Urothelium cell line (cell line): ENCODE measurements around the gene DHODH.

Experiments
- DNase-seq: peaks from one replicate; pipeline ENCODE4 v3.0.0; 2011; ENCODE audit warnings: low spot score, mixed read lengths
- FAIRE-seq: peaks from 2 replicates; lab custom pipeline; 2011; peaks lifted over from hg19 to GRCh38; lab: Jason Lieb, UNC

Gene DHODH

DNA sequence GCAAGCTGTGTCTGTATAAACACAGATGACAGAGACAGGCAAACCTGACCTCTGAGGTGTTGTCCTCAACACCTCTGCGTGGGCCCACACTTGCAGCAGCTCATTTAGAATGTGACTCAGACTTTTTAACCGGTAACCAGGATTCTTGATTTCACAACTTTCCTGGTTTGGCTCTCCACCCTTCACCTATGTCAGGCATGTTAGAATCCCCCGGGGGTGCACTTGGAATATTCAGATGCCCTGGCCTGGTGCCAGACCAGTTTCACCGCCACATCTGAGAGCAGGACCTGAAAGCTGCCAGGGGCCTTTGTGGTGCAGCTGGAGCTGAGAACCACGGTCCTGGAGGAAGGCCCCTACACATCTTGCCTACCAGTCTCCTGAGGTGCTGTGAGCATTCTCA, 4.8 kb downstream of the DHODH start:
- DNase-seq (no peak), FAIRE-seq (no peak)

DNA sequence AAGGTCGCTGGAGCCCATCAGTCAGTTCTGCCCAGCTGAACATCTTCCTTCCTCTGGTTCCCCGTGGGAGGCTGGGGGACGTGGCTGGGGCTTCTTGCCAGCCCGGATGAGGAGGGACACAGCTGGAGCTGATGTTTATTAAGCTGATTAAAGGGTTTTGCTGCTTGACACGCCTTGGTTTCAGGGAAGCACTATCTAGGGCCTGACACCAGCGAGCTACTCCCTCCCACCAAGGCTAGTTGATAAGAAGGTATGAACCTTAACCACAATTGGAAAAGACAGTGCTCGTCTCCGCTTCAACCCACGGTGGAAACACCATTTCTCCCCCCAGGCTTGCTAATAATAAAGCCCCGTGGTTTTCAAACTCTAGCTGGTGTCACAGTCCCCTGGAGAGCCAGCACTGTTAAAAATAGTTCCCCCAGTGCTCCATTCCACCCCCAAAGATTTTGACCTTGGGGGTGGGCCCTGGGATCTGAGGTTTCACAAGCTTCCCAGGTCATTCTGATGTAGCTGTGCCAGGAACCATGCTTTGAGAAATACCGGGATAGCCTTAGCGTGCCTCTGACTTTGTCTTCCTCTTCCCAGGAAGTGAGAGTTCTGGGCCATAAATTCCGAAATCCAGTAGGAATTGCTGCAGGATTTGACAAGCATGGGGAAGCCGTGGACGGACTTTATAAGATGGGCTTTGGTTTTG, 5.5 kb downstream of the DHODH start:
- FAIRE-seq (no peak), DNase-seq (no peak)

DNA sequence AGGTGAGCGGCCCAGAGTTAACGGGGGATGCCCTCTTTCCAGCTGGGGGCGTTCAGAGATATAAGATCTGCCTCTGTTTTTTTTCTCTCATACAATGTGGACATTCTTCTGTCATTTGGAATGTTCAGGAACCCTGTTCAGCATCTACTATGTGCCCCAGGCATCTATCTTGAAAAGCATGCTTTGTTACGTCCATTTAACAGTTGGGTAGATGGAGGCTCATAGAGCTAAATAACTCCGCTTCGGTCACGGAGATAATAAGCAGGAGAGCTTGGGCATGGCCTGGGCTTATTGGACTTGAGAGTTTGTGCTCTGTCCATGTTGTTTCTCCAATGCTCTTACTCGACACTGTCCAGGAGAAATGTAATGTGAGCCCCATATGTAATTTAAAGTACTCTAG, 6.1 kb downstream of the DHODH start:
- FAIRE-seq (no peak), DNase-seq (no peak)

DNA sequence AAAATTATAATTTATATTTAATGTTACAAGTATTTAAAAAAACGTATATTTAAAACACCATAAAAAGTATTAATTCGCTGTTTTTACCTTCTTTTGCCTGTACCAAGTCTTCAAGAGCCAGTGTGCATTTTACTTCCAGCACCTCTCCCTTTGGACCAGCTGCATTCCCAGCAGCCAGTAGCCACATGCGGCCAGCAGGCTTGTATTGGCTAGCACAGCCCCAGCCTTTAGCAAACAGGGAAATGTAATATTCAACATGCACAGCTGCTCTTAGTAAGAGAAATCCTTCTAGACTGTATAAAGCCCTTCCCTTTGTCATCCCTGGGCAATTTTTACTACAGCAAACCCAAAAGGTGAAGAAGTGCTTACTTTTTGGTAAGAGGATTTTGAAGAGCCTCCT, 6.6 kb downstream of the DHODH start:
- FAIRE-seq, result no peak

DNA sequence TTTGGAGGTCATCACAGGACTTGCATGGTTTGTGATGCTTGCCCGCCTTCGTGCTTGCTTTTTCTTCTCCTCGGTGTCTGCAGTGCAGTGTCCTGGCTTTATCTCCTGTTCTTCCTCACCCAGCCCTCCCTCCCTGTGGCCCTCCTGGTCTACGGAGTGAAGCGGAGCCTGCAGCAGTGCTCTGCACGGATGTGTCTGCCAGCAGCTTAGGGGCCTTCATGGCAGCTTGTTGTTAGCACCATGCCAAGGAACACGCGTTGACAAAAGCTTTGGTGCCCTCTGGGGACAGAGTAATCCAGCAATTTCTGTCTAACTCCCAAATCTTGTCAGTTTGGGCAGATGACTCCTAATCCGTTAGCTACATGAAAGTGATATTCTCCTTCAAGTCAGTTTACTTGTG, 9.9 kb downstream of the DHODH start:
- no peak for DNase-seq
- FAIRE-seq, result no peak

More for the DNA sequence above, 6.6 kb downstream of the DHODH start:
- no peak for DNase-seq

DNA sequence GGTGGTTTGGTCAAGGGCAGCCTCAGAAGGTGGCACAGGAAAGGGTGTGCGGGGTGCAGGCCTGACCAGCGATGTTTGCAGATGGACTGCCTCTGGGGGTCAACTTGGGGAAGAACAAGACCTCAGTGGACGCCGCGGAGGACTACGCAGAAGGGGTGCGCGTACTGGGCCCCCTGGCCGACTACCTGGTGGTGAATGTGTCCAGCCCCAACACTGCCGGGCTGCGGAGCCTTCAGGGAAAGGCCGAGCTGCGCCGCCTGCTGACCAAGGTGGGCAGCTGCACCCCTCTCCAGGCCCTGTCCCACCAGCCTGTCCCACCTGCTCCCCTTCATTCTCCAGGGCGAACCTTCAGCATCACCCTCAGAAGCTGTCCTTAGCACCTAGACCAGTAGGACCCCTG, 12.5 kb downstream of the DHODH start:
- FAIRE-seq (no peak), DNase-seq (no peak)

DNA sequence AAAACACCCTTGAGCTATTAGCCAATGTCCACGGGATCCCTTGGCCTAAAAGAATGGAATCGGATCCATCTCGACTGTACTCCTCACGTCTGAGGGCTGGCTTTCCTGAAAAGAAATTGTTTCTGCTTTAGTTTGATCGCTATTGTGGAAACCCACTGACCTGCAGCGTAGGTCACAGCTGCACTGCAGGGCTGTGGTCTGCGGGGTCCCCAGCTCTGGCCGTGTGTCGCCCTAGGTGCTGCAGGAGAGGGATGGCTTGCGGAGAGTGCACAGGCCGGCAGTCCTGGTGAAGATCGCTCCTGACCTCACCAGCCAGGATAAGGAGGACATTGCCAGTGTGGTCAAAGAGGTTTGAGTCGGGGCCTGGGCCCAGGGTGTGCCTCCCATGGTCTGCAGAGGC, 13.6 kb downstream of the DHODH start:
- FAIRE-seq (no peak), DNase-seq (no peak)

DNA sequence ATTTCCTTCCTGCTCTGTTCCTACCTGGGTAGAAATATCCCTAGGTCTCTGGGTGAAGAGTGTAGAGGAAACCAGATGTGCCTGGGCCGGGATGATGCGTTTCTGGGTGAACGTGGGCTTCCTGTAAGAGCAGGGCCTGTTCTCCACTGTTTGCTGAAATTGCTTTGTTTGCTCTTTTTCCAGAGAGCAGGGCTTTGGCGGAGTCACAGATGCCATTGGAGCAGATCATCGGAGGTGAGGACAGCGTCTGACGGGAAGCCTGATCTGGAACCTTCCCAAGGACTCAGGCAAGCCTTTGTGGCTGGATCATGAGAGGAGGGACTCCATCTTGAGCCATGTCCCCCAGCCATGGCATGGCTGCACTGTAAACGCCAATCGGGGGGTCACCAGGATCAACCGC, 15.4 kb downstream of the DHODH start:
- no peak for DNase-seq
- no peak for FAIRE-seq

DNA sequence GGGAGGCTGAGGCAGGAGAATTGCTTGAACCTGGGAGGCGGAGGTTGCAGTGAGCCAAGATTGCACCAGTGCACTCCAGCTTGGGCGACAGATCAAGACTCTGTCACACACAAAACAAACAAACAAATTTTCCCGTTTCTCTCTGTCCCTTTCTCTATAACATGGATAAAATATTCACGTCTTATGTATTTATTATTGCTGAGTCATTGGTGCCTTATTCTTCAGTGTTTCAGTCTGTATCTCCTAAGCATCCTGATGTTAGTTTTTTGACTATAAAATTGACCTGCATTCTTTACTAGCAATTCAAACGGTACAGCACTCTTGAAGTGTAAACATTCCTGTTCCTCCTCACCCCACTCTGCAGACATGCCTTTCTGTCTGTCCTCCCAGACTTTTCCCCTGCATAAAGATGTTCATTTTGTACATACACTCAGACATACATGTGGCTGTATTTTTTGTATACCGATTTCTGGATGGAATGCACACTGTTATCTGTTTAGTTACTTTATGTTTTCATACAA, 16.4 kb downstream of the DHODH start:
- no peak for FAIRE-seq
- no peak for DNase-seq

DNA sequence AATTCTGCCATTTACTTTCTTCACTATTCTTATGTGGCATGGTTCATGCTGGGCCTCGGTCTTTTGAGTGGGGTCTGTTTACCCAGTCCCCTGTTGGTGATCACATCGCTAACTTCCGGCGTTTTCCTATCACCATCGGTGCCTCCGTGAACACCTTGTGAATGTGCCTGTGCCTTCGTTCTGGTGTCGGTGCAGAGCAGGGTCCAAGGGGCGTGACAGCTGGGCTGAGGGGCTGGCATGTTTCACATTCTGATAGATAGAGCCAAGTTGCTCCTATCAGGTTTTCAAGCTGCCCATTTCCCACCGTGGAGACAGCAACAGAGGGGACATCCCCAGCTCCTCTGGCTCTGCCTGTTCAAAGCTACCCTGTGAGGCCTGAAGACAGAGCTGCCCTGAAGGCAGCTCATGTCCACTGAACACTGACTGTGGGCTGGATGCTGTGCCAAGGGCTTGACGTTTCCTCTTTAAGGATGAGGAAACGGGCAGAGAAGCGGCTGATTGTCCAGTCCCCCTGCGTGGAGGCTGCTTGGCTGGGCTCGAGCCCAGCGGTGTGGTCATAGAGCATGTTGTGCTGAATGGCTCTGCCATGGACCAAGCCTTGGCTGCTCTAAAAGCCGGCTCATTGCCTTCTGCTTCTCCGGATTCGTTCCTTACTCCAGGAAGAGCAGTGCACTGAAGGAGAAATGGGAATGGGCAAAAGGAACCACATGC, 17.0 kb downstream of the DHODH start:
- no peak for DNase-seq
- no peak for FAIRE-seq

DNA sequence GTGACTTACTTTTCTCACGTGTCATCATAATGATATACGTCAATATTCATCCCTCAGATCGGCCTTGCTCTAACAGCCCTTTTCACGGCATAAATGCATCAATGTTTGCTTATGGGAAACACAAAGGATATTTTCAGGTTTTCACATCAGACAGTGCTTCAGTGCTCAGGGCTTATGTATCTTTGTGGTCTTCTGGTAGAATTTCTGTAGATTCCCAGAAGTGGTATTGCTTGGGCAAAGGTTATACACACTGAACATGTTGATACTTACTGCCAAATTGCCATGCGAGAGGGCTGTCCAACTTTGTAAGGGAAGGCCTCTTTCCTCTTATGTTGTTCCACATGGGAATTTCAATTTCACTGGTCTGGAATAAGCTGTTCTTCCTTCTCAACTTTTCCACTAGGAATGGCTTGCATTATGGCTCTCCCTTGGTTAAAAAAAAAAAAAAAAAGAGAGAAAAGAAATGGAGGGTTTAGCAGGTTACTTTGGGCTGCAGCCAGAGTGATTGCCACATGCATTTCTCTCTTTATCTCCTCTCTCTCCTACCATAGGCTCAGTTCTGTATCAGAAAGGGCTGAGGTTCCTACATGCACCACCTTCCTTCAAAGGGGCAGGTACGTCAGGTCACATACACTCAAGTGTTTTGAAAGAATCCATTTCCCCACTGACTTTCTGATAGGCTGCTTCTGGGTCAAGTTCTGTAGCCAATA, 19.3 kb downstream of the DHODH start:
- FAIRE-seq (no peak), DNase-seq (no peak)

DNA sequence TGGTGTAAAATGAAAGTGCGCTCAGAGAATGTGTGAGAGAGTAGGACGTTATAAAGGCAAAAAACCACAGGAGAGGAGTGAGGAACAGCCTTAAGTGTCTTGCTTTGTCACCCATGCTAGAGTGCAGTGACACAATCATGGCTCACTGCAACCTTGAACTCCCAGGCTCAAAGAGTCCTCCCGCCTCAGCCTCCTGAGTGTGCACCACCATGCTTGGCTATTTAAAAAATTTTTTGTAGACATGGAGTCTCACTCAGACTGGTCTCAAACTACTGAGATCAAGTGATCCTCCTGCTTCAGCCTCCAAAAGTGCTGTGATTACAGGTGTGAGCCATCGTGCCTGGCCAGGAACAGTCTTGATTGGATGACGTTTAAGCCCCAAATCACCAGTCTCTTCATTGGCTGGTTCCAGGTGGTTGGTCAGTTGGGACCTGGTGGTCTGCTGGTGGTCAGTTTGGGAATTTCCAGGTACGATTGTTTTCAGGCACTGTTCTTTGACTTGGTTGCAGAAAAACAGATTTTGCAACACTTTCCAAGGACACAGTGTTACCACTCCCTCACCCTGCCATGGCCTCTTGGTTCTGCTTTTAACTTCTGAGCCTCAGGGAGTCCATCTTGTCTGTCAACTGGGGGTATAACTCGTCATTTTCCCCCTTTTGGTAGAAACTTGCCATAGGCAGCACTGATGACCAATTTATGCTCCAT, 21.2 kb downstream of the DHODH start:
- DNase-seq, result no peak

DNA sequence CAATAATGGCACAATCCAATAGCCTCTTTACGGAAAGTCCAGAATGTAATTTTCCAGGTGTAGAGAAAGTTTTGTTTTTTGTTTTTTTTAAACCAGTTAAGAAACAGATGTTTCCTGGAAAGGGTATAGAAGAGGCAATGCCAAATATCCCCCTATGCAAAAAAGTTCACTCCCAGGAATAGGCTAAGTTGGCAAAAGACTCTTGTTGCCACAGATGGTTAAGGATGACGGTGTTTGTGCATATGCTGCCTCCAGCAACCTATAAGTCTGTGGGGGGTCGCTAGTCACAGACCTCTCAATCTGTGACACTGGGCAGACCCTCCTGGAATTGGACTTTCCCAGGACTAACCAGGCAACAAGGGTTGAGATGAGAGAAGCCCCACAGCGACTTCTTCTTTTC, 24.9 kb downstream of the DHODH start:
- FAIRE-seq, result no peak
- DNase-seq, result no peak

More for the DNA sequence above, 21.2 kb downstream of the DHODH start:
- FAIRE-seq, result no peak

DNA sequence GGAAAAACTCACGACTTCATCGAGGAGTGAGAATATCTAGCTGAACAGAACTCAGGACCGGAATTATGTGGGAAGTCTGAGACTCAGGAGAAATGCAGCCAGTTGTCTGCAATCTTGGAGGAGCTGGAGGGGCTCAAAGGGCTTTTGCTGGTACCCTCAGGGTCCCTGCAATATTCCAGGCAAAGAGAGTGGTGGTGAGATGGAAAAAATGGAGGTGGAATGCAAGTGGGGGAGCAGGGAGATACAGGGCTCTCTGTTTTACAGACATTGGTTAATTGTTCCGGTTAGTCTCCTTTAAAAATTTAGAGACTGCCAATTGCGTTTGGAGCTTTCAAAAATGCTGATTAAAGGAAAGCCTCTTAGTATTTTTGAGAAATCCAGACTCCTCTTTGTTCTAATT, 27.6 kb downstream of the DHODH start:
- DNase-seq (no peak), FAIRE-seq (no peak)

DNA sequence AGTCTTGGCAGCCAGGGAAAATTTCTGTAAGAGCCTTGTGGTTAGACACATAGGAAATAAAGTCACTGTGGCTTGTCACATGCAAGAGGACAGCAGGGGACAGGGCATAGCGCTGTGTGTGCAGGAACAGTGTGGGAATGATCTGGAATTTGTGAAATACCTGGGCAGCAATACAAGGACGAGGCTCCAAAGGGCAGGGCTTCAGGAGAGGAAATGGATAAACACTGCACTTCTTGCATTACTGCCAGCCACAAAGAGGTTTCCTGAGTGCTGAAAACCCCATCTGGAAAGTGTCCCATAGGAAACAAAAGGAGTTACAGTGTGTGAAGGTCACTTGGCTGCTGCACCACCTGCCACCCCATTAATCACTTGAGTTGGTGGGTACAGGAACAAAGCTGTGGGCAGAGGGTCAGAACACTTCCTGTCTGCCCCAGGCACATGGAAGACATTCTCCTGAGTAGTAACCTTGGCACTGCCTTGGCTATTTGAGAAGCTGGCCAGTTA, 33.7 kb downstream of the DHODH start:
- no peak for FAIRE-seq
- DNase-seq, result no peak

DNA sequence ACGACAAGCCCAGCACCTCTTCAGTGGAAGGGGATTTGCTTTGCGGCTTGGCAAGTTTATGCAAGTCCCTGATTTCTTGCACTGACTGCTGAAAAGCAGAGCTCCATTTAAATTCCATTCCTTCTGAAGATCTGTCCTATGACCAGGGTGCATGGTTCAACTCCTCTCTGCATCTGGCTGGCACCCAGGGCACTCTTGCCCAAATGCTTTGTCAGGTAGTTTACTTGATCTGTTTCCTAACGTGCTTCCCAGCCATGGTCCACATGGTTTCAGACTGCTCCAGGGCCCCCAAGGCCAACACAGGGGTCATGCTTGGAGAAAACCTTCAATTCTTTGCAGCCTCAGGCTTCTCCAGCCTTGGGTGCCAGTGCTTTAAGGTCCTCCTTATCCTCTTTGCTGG, 34.5 kb downstream of the DHODH start:
- FAIRE-seq (no peak), DNase-seq (no peak)

DNA sequence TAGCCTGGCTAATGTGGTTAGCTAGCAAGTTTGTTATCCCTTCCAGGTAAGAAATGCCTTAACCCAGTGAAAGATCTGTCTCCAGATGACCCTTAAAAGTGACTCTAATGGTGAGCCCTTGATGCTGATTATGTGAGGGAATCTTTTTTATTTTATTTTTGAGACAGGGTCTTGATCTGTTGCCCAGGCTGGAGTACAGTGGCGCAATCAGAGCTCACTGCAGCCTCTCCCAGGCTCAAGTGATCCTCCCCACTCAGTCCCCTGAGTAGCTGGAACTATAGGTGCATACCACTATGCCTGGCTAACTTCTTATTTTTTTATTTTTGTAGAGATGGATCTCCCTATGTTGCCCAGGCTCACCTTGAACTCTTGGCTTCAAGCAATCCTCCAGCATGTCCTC, 35.0 kb downstream of the DHODH start:
- DNase-seq (no peak), FAIRE-seq (no peak)

DNA sequence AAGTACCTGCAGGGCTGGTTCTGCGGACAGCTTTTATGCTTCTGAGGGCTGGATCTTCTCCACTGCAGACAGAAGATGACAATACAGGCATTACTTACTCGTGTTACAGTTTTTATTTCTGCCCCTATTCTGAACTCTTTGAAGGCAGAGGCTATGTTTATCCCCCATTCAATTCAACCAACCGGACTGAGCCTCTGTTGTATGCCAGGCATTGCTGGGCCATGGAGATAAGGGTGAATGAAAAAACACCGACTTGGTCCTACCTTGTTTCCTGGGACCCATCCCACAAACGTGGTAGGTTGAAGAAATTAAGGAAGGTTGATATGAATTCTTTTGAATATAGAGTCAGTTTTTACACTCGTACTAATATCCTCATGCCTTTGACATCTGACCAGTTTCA, 35.8 kb downstream of the DHODH start:
- no peak for FAIRE-seq

DNA sequence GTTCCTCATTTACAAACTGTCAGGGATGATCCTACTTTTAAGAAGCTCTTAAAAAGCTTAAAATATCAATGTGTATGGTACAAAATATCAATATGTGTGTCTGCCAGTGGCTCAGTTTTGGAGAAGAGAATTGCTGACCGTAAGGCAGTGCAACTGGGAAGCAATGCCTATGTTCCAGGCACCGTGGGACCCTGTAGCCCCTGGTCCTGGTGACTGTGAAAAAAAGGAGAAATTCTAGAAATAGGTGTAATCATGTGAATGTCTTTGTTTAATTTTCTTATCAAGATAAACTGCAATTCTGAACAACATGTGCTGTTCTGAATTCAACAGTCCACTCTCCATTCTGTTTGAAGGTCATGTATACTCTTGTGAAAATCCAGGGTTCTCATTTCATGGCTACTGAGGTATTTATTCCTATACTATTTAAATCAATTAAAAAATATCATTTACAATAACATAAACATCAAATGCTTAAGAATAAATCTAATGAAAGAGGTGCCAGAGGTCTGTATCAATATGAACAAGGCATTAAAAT, 36.3 kb downstream of the DHODH start:
- FAIRE-seq (no peak), DNase-seq (no peak)

More for the DNA sequence above, 35.8 kb downstream of the DHODH start:
- no peak for DNase-seq

DNA sequence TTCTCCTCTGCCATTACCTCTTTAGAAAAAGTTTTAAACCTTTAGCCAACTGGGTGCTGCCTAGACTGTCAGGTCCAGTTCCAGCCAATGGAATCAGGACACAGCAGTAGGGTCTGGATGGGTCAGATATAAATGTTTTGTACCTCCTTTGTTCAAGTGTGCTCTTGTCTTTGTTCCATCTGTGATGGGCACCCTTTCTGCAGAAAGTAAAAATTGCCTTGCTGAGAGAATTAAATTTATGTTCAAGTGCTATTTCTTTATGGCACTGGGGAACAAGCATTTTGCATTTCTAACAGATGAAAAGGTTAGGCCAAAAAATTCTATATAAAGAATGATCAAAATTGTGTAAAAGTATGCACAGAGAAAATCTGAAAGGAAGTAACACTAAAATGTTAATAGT, 40.6 kb downstream of the DHODH start:
- DNase-seq (no peak), FAIRE-seq (peak; percentile 23)
